Astrocyte (in vitro differentiated cells and primary cell): ENCODE results near the gene SMPD3.

ENCODE experiments used
- EZH2 ChIP-seq: IDR thresholded peaks from 2 replicates; pipeline ENCODE4 v1.6.1; 2012; ENCODE audit warnings: mild to moderate bottlenecking, low read length, inconsistent platforms; ENCODE audit not compliant: insufficient read depth
- TF ChIP-seq, protein P1 (sequence below): IDR thresholded peaks from 2 replicates; pipeline ENCODE4 v1.5.1; 2011; ENCODE audit warnings: low read depth, mild to moderate bottlenecking, inconsistent platforms, low read length, moderate library complexity; ENCODE audit not compliant: insufficient read depth

DNA sequence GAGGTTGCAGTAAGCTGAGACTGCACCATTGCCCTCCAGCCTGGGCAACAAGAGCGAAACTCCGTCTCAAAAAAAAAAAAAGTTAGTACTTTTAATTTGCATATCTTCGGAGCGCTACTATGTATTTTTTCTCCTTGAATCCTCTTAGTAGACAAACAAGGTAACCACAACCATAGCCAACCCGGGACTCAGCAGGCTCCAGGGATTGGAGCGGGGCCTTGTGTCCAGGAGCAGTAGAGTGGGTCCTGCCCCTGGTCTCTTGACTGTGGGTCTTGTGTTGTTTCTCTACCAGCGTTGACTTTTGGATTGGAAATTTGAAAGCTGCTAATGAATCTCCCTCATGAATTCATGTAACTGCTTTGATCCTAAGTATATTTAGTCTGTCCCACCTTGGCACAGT is 105.2 kb downstream of the SMPD3 start:
- TF ChIP-seq, protein P1, sequence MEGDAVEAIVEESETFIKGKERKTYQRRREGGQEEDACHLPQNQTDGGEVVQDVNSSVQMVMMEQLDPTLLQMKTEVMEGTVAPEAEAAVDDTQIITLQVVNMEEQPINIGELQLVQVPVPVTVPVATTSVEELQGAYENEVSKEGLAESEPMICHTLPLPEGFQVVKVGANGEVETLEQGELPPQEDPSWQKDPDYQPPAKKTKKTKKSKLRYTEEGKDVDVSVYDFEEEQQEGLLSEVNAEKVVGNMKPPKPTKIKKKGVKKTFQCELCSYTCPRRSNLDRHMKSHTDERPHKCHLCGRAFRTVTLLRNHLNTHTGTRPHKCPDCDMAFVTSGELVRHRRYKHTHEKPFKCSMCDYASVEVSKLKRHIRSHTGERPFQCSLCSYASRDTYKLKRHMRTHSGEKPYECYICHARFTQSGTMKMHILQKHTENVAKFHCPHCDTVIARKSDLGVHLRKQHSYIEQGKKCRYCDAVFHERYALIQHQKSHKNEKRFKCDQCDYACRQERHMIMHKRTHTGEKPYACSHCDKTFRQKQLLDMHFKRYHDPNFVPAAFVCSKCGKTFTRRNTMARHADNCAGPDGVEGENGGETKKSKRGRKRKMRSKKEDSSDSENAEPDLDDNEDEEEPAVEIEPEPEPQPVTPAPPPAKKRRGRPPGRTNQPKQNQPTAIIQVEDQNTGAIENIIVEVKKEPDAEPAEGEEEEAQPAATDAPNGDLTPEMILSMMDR, result no peak
- no peak for TF ChIP-seq EZH2
